Measurements from ENCODE around the gene PKD1L1.

PKD1L1 gene

GRCh38 chr7:47726047-47726726, 222.1 kb downstream of the PKD1L1 start:
- Histone ChIP-seq H3K27ac (ENCODE audit: low read length) (no peak overlapping the region), H3K4me1 (ENCODE audit: control insufficient read depth, low read depth, low read length) (peaks cover 14% of the 10 kb centered on the region), H3K36me3 (ENCODE audit: control insufficient read depth, low read depth, low read length) (no peaks in the 10 kb centered on the region), H3K4me3 (ENCODE audit: low read length) (no peak overlapping the region), H3K9ac (ENCODE audit: low read length) (no peak overlapping the region), H3K27me3 (ENCODE audit: control insufficient read depth, insufficient read depth, low read length) (no peaks in the 10 kb centered on the region), H3K9me3 (ENCODE audit: control insufficient read depth, low read depth, low read length) (no peaks in the 10 kb centered on the region)

DNA sequence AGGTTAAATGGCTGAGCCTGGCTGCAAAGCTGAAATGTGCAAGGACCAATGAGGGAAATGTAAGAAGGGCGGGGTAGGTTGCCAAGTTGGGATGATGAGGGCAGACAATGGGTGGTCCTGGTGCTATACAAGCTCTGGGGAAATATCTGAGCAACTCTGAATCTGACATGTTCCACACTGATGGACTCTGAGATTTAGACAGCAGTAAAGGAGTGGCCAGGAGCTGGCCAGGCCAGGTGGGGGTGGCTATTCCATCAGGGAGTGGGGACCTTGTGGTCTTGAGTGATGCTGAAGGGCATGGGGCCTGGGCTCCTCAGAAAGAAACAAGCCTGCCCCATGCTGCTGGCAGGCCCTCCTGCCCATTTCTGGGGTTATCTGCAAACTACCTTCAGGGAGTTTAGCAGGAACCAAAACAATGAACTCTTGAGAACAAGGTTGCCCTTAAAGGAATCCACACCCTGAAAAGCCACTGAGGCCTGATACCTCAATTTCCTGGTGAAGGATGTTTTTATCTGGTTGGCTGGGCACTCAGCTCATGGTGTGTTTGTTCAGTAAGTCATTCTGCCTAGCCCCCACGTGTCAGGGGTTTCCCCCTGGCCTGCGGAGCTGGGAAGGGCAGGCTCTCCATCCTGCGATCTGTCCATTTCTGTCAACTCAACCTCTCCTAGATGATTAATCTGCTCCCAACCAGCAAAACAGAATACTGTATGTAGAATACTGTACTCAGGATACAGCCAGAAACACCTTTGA, 223.1 kb downstream of the PKD1L1 start:
- Histone ChIP-seq H3K9ac (ENCODE audit: low read length) (no peak overlapping the region), H3K9me3 (ENCODE audit: control insufficient read depth, low read depth, low read length) (no peaks in the 10 kb centered on the region), H3K27me3 (ENCODE audit: control insufficient read depth, insufficient read depth, low read length) (no peaks in the 10 kb centered on the region), H3K4me3 (ENCODE audit: low read length) (no peak overlapping the region), H3K27ac (ENCODE audit: low read length) (no peak overlapping the region), H3K4me1 (ENCODE audit: control insufficient read depth, low read depth, low read length) (peaks cover 14% of the 10 kb centered on the region), H3K36me3 (ENCODE audit: control insufficient read depth, low read depth, low read length) (no peaks in the 10 kb centered on the region)
